Upper lobe of left lung (tissue), 6 donors: ENCODE results near the gene SCYGR8. TPM values are rescaled to one million over a fixed set of nuclear protein-coding genes. Genes with fewer than 3 reads are reported as not detected.
"Not testable (repeated sequence)": the region's sequence is repeated elsewhere in the genome, so short reads cannot be mapped to it uniquely, and the experiment has no call there.

ENCODE experiments used
- ATAC-seq, 2 donors: fragments of 200-7000 bp; cut with Tn5 transposase; one replicate each; pipeline ENCODE4 v1.9.1; 2022; ENCODE audit warnings: mild to moderate bottlenecking in 2 of 2, moderate library complexity in 2 of 2; ENCODE audit not compliant: low FRiP score in 2 of 2
- DNase-seq, 2 donors: peaks; one replicate each; pipeline ENCODE4 v3.0.0-alpha.2; 2019 to 2020
- H3K27ac ChIP-seq, 4 donors: fragments of 200-600 bp; sonication (generic); one replicate each; pipeline ENCODE4 v1.5.1; 2016 to 2019
- H3K27me3 ChIP-seq, 4 donors: fragments of 200-600 bp; sonication (generic); one replicate each; pipeline ENCODE4 v1.5.1; 2017 to 2019
- H3K36me3 ChIP-seq, 4 donors: fragments of 200-600 bp; sonication (generic); one replicate each; pipeline ENCODE4 v1.5.1; 2016 to 2019
- H3K4me1 ChIP-seq, 4 donors: fragments of 200-600 bp; sonication (generic); one replicate each; pipeline ENCODE4 v1.5.1; 2018 to 2019
- H3K4me3 ChIP-seq, 4 donors: fragments of 200-600 bp; sonication (generic); one replicate each; pipeline ENCODE4 v1.5.1; 2017 to 2019; ENCODE audit warnings: mild to moderate bottlenecking in 2 of 4, moderate library complexity in 1 of 4
- H3K9me3 ChIP-seq, 4 donors: fragments of 200-600 bp; sonication (generic); one replicate each; pipeline ENCODE4 v1.5.1; 2018 to 2019
- CTCF ChIP-seq, 6 experiments: fragments of 450-650 bp in 4 of 6; fragments of 200-600 bp in 2 of 6; sonication (generic) in 2 of 6; IDR thresholded peaks; one replicate each; pipeline ENCODE4 v1.5.1; 2016 to 2019; ENCODE audit warnings: antibody characterized with exemption in 6 of 6
- EP300 ChIP-seq, 4 donors: sonication (generic); formaldehyde crosslinking; IDR thresholded peaks; one replicate each; pipeline ENCODE4 v1.5.1; 2017; ENCODE audit warnings: antibody characterized with exemption in 4 of 4, control low read depth in 2 of 4
- POLR2A ChIP-seq, 4 donors: fragments of 450-650 bp; IDR thresholded peaks; one replicate each; pipeline ENCODE4 v1.5.1; 2016 to 2017; ENCODE audit warnings: antibody characterized with exemption in 4 of 4, mild to moderate bottlenecking in 2 of 4
- POLR2AphosphoS5 ChIP-seq, 2 donors: sonication (generic); formaldehyde crosslinking; IDR thresholded peaks; one replicate each; pipeline ENCODE4 v1.5.1; 2017; ENCODE audit warnings: antibody characterized with exemption in 2 of 2
- WGBS, 2 donors: methylation state at CpG; one replicate each; pipeline ENCODE4 v1.1.5; 2017 to 2018; 5-methylcytosine and 5-hydroxymethylcytosine counted together
- total RNA-seq, 6 donors: library from RNA; depleted of rRNA in 4 of 6; stranded (reverse); fragments of >200 nt in 4 of 6; gene quantifications; one replicate each; pipeline versions ENCODE4 v1.1.0 to v1.2.1, GENCODE V29; 2016 to 2021
- donor health status: DM: no; HTN: no; CAD: no; lungs with moderate emphysema.
- donor health status: DM: no; HTN: yes; CAD: no; lungs with severe emphysema.

The SCYGR8 gene
- total RNA-seq, 6 donors from 2014 or later: not detected

DNA sequence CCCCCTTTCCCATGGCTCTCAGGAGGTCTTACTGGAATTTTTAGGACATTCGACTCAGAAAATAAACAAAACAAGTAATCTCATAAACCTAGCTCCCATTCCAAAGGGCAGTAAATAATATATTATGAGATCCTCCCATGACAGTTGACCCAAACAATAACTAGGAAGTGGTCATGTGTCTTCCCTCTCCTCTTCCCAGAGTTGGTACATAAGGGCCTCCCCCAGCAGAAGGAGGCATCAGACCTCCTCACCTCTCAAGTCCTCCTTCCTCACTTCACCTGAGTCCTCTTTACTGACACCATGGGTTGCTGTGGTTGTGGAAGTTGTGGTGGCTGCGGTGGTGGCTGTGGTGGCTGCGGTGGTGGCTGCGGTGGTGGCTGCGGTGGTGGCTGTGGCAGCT lies 17.7 kb upstream of the SCYGR8 start, which contains the start of gene SCYGR7:
Gene SCYGR7 (plus strand): TSS at position 301 of the 400 bp plus-strand sequence. CDS start 0 bp downstream, at position 301.
- 72 to 89% methylated on average over 1 to 5 of the region's 5 CpGs for WGBS, 2 donors
- no peaks in the 10 kb centered on the region for H3K36me3 ChIP-seq
- no peak within 1 kb of the TSS for H3K27ac ChIP-seq
- TF ChIP-seq POLR2AphosphoS5 (IDR thresholded peaks at IDR 0.05): no peak
- TF ChIP-seq CTCF (IDR thresholded peaks at IDR 0.05): no peak
- no peak for TF ChIP-seq EP300 (IDR thresholded peaks at IDR 0.05)
- no peak for TF ChIP-seq POLR2A (IDR thresholded peaks at IDR 0.05)
- no peak within 1 kb of the TSS for H3K4me3 ChIP-seq
- H3K9me3 ChIP-seq: no peaks in the 10 kb centered on the region
- H3K4me1 ChIP-seq: no peaks in the 10 kb centered on the region
- DNase-seq (no peak), ATAC-seq (no peak)
- H3K27me3 ChIP-seq: no peaks in the 10 kb centered on the region

DNA sequence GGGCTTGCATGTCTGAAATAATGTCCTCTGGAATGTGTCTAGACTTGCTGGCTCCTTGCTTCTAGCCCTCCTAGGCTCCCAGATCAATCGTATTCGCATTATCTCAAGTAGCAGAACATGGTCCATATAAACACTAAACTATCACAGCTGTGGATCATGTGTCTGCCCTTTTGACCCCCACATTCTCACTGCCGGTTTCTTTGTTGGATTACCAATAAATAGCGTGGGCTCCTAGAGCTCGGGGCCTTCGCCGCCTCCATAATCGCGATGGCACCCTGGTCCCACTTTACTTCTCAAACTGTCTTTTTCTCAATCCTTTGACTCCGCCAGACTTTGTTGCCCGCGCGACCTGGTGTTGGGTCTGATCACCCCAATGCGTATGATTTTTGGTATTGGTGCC lies 6.3 kb upstream of the SCYGR8 start:
- H3K27me3 ChIP-seq: no peaks in the 10 kb centered on the region
- ATAC-seq: no peak
- H3K36me3 ChIP-seq: no peaks in the 10 kb centered on the region
- H3K4me1 ChIP-seq: no peaks in the 10 kb centered on the region
- H3K27ac ChIP-seq: no peak overlapping the region
- 75 to 79% methylated on average over 14 of the region's 14 CpGs for WGBS, 2 donors
- TF ChIP-seq CTCF (IDR thresholded peaks at IDR 0.05): no peak
- no peak for TF ChIP-seq POLR2AphosphoS5 (IDR thresholded peaks at IDR 0.05)
- no peak for TF ChIP-seq POLR2A (IDR thresholded peaks at IDR 0.05)
- no peak for DNase-seq
- H3K9me3 ChIP-seq: no peaks in the 10 kb centered on the region
- no peak overlapping the region for H3K4me3 ChIP-seq

- H3K27me3 ChIP-seq, H3K4me3 ChIP-seq, H3K27ac ChIP-seq, H3K9me3 ChIP-seq, DNase-seq, ATAC-seq, H3K36me3 ChIP-seq, H3K4me1 ChIP-seq: not testable (repeated sequence)
- WGBS, 2 donors: 75 to 82% methylated on average over 7 of the region's 7 CpGs
These were observed 5.0 kb upstream of the SCYGR8 start for GRCh38 chr2:227740705-227741104.

DNA sequence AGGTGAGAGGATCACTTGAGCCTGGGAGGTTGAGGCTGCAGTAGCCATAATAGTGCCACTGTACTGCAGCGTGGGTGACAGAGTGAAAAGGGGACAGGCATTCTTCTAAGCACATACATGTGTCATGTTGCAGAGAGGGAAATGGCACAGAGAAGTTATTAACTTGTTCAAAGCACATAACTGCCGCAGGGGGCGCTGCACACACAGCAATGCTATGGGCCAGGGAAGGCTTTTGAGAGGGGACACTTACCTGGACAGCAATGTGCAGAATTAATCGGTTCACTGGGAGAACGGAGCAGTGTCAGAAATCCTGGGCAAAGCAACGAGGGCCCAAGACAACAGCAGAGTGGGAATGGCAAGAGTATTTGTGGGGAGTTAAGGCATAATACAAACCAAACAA lies 2.4 kb downstream of the SCYGR8 start:
- no peak for DNase-seq
- ATAC-seq: no peak

GRCh38 chr2:227756261-227756660 lies 10.6 kb downstream of the SCYGR8 start:
- not testable (repeated sequence) for ATAC-seq, H3K4me3 ChIP-seq

More for the DNA sequence above, 2.4 kb downstream of the SCYGR8 start:
- Histone ChIP-seq H3K4me1 (no peaks in the 10 kb centered on the region), H3K27me3 (no peaks in the 10 kb centered on the region), H3K36me3 (no peaks in the 10 kb centered on the region), H3K4me3 (no peak overlapping the region), H3K27ac (no peak overlapping the region), H3K9me3 (no peaks in the 10 kb centered on the region)
- 63 to 78% methylated on average over 6 of the region's 6 CpGs for WGBS, 2 donors
- no peak for TF ChIP-seq POLR2AphosphoS5 (IDR thresholded peaks at IDR 0.05)
- TF ChIP-seq CTCF (IDR thresholded peaks at IDR 0.05): no peak
- TF ChIP-seq EP300 (IDR thresholded peaks at IDR 0.05): no peak
- no peak for TF ChIP-seq POLR2A (IDR thresholded peaks at IDR 0.05)

GRCh38 chr2:227759411-227760118 lies 13.9 kb downstream of the SCYGR8 start:
- DNase-seq (no peak), ATAC-seq (no peak)
- no peaks in the 10 kb centered on the region for H3K36me3 ChIP-seq
- WGBS, 2 donors: 74 to 75% methylated on average over 13 of the region's 13 CpGs
- peaks cover 0 to 6% (median 2%) of the 10 kb centered on the region in 4 donors for H3K4me1 ChIP-seq
- no peak overlapping the region for H3K4me3 ChIP-seq
- TF ChIP-seq POLR2A (IDR thresholded peaks at IDR 0.05): no peak
- no peak for TF ChIP-seq CTCF (IDR thresholded peaks at IDR 0.05)
- TF ChIP-seq EP300 (IDR thresholded peaks at IDR 0.05): no peak
- TF ChIP-seq POLR2AphosphoS5 (IDR thresholded peaks at IDR 0.05): no peak
- no peaks in the 10 kb centered on the region for H3K9me3 ChIP-seq
- no peaks in the 10 kb centered on the region for H3K27me3 ChIP-seq
- no peak overlapping the region for H3K27ac ChIP-seq

More at GRCh38 chr2:227756261-227756660, 10.6 kb downstream of the SCYGR8 start:
- H3K27ac ChIP-seq, H3K9me3 ChIP-seq, H3K27me3 ChIP-seq, H3K36me3 ChIP-seq, DNase-seq, H3K4me1 ChIP-seq: not testable (repeated sequence)
- WGBS, 2 donors: 61 to 67% methylated on average over 4 of the region's 4 CpGs
